ENCODE measurements around the gene RAB31.
"Not testable (repeated sequence)": the region's sequence is repeated elsewhere in the genome, so short reads cannot be mapped to it uniquely, and the experiment has no call there.

Gene RAB31, protein sequence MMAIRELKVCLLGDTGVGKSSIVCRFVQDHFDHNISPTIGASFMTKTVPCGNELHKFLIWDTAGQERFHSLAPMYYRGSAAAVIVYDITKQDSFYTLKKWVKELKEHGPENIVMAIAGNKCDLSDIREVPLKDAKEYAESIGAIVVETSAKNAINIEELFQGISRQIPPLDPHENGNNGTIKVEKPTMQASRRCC

DNA sequence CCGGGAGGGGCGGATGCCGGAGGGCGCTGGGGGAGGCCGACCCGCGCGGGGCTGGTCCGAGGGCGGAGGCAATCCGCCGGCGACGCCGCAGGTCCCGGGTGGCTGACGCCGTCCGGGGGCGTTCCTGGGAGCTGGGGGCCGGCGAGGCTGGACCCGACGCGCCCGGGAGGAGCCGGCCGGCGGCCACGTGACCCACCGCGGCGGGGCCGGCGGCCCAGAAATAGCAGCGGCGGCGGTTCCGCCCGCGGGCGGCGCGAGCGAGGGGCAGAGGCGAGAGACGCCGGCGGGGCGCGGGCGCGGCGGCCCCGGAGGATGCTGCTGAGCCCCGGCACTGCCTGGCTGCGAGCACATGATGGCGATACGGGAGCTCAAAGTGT lies at the start of gene RAB31:
TSS of gene RAB31 (plus strand) at position 245 of the 377 bp plus-strand sequence. CDS start at position 350, 105 bp downstream.
- FAIRE-seq, result no peak

DNA sequence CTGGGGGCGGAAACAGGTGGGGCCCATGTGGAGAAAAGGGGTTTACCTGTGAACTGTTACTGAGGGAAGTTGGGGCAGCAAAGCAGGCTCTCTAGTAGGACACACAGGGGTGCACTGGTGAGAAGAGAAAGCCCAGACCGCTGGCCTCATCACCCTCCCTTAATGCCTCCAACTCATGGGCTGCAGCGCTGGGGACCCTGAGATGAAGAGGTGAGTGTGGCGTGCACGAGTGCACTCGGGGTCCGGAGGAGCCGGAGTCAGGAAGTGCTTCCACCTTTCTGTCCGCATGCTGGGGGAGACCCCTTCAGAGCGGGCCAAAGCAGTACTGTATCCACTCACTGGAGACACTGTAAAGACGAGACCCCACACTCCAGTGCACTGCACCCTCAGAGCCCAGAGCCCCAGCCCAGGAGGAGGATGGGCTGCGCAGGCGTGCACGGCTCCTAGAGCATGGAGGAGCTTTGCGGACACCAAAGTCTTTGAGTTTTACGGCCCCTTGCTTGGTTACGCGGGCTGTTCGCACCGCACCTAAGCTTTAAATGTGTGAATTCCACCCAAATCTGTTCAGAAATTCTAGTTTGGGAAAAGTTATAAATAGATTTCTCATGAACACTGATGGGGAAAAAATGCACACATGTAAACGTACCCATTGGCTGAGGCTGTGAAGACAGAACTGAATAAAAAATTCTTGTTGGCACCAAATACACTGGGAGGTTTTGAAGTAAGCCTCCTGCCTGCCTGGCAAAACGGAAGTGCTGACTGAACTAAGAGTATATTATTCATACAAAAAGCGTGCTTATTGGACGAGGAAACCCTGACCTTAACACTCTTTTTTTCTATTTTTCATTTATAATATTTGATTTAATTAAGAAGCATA lies 48.4 kb upstream of the RAB31 start:
- no peak for FAIRE-seq

DNA sequence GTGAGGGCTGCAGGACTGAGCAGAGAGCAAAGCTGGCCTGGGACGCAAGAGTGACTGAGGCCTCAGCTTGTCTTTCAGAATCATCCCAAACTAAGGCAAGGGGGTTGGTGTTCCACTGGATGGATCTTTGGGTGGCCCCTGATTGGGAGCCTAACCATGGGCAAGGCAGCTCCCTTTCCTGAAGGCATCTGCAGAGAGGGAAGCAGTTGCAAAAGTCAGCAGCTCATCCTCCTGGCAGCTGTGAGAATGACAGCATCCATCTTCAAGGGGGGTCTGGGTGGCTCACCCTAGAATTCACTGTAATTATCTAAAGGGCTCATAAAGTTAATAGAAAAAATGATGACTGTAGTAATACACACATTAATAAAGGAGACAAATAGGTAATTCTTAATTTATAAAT lies 46.5 kb upstream of the RAB31 start:
- FAIRE-seq, result no peak

DNA sequence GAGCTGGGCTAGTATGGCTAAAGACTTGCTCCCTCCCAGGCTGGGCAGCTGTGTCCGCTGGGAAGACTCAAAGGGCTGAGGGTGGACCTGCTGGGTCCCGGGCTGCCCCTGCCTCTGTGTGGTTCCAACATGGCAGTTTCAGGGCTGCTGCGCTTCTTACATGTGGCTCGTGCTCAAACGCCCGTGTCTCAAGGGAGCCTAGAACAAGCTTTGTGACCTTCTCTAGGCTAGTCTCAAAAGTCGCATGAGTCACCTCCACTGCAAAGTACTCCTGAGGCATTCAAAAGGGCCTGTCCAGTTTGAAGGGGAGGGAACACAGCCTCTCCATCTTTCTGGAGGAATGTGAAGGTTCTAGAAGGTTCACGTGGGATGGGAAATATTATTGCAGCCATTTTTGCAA lies 44.7 kb upstream of the RAB31 start:
- no peak for FAIRE-seq

DNA sequence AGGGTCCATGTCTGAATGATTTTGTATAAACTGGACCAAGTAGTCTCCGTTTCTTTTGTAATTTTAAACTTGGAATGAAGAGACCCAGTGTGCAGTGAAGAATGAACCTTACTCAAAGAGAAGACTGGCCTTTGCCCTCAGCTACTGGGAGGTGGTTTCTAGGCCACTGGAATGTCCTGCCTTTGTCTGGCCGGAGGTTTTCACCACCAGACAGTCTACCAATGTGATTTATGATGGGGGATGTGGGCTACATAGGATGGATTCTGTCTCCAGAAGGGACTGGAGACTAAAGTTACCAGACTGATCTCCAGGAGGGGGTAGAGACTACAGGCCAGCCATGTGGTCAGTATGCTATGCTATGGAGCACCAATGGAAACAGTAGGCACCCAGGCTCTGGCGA lies 42.8 kb upstream of the RAB31 start:
- FAIRE-seq, result no peak

DNA sequence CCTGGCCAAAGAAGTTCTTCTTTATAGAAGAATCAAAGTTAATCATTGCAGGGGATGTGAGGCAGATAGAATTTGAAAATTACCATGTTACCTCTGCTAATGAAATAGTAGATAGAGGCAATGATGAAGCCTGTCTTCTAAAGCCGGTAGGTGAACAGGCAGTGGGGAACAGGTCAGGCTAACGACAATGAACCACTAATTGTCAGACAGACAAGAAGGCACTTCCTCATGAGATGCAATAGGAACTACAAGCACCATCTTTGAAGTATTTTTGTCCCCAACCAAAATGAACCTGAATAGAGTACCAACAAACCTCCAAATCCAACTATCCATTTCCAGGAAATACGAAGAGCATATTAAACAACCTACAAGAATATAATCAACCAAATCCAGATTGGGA lies 41.6 kb upstream of the RAB31 start:
- FAIRE-seq, result no peak

DNA sequence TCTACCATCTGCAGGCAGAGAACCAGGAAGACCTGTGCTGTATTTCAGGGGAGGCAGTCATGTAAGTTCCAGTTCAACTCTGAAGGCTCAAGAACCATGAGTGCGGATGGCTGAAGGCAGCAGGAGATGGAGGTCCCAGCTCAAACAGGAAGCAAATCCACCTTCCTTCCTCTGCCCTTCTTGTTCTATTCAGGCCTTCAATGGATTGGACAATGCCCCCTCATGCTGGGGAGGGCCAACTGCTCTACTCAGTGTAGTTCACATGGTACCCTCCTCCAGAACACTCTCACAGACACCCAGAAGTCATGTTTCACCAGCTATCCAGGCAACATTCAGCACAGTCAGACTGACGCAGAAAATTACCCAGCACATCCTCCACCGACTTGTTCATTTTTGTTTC lies 39.1 kb upstream of the RAB31 start:
- no peak for FAIRE-seq

DNA sequence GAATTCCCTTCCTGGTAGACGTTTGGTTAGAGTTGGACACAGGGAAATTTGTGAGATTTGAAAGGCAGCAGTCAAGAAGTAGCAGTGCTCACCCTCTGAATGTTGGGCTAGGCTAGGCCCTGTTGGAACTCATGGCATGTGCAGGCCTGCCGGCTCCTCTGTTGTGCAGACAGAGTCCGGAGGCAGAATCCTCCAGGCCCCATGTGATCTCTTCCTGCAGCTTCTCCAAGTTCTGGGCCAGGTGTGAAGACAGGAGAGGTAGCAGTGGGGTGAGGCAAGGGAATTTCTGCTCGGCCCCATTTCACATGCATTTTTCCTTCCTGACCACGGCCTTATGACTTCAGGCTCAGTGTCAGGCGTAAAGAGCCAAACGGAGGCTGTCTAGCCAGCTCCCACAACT lies 36.9 kb upstream of the RAB31 start:
- FAIRE-seq, result no peak

DNA sequence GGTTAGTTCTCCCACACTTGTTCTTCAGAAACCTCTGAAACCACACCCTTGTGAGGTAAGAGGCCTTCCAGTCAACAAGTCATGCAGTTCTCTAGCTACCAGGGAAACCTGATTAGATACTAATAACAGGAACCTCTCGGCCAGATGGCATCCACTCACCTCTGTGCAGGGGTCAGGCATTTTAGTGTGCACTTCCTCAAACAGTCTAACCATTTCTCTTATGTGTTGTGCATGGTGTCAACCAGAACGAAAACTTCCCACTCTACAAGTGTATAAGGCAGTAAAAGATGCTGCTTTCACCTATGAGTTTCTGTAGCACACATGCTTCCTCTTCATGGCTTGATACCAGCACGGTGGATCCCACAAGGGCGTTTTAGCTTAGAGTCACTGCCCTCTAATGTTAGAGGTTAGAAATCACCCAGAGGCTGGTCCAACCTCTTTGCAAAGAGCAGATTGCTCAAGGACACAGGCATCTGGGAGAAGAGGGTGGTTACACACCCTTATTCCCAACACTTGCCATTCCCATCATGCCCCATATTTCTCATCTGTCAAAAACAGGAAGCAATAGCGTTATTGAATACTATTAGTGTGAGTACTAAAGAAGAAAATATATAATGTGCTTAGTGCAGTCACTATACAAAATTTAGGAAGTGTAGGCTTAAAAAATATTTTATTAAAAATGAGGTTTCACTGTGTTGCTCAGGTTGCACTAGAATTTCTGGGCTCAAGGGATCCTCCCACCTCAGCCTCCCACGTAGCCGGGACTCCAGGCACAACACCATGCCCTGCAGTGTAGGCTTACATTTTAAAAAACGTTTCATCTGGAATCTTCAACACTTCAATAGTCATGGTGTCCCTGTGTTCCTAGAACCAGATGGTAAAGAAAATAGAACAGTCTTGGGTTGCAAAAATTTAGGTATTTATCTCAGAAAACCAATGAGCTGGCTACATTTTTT lies 34.5 kb upstream of the RAB31 start:
- FAIRE-seq, result no peak

DNA sequence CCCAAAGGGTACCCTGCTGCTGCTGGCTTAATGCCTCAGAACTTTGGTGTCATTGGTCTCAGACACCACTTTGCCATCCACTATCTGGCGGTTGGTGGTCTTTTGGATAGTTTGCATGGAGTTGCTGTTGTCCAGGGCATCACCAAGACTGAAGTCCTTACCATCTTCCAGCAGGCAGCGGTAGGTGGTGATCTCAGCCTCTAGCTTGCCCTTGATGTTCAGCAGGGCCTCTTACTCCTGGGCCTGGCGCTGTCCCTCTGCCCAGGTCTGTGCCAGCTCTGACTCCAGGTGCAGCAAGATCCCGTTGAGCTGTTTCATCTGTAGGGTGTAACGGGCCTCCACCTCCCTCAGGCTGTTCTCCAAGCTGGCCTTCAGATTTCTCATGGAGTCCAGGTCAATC lies 29.9 kb upstream of the RAB31 start:
- not testable (repeated sequence) for FAIRE-seq

DNA sequence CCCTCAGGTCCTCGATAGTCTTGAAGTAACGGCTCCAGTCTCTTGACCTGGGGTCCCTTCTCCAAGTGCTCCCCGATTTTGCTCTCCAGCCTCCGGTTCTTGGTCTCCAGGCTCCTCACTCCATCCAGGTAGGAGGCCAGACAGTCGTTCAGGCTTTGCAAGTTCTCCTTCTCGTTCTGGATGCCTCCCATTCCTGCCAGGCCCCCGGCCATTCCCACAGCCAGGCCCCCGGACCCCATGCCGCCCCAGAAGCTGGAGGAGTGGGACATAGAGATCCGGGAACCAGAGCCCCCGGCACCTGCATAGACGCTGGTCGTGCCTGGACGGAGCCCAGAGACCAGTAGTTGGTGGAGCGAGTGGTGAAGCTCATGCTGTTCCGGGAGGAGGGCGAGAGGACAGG lies 29.0 kb upstream of the RAB31 start:
- no peak for FAIRE-seq

DNA sequence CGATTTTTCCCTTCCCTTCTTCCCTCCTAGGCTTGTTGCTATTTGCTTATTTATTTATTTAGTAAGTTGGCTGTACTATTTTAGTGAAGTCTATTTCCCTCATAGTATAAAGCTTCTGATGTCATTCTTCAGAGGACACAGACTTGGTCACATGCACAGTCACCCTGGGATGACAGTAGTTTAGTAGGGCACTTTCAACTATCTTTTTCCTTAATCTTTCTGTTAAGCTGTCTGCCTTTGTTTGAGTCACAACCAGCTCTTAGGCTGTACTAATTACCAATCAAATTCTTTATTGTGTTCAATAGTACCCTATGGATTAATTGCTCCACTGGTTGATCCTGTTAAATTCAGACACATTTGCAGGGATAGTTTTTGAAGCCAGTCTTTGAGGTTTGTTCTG lies 26.9 kb upstream of the RAB31 start:
- no peak for FAIRE-seq

DNA sequence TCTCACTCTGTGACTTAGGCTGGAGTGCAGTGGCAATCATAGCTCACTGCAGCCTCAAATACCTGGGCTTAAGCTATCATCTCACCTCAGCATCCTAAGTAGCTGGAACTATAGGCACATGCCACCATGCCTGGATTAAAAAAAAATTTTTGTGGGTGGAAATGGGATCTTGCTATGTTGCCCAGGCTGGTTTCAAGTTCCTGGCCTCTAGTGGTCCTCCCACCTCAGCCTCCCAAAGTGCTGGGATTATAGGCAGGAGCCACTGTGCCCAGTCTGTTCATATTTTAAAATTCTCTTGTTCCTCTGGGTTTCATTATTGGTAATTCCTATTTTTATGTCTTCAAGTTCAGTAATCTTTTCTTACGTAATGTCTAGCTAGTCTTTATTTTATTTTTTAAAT lies 25.5 kb upstream of the RAB31 start:
- no peak for FAIRE-seq

DNA sequence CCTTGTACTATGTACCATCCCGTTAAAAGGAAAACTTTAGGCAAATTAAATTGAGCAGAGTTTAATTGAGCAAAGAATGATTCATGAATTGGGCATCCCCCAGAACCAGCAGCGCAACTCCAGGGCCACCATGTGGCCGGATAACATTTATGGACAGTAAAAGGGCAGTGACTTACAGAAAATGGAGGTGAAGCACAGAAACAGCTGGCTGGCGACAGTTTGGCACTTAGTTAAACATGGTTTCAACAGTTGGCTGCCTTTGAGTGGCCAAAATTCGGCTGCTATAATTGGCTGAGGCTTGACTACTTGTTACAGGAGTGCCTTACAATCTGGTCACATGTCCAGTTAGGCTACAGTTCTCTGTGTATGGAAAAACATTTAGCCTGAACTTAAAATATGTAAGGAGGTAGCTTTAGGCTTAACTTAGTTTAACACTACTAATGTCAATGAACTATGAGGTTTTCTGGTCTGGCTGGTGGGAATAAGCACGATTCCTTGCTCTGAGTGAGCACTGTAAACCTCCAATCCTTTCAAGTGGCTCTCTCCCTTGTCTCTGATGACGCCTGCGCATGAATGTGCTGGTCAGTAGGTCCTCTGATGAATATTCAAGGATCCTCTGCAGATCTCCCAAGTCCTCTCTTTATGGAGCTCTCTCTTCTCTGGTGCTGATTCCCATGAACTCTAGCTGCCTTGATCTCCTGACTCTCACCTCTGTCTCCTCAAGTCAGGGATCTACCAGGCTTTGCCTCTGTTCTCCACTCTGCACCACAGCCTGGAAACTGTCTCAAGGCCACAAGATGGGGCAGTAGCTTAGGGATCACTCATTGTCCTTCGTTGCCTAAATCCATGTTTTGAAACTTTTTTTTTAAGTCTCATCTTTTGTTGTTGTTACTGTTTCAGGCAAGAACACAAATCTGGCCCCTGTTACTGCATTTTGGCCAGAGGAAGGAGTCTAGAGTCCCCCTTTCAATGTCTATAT lies 24.4 kb upstream of the RAB31 start:
- peak; percentile 15 for FAIRE-seq

DNA sequence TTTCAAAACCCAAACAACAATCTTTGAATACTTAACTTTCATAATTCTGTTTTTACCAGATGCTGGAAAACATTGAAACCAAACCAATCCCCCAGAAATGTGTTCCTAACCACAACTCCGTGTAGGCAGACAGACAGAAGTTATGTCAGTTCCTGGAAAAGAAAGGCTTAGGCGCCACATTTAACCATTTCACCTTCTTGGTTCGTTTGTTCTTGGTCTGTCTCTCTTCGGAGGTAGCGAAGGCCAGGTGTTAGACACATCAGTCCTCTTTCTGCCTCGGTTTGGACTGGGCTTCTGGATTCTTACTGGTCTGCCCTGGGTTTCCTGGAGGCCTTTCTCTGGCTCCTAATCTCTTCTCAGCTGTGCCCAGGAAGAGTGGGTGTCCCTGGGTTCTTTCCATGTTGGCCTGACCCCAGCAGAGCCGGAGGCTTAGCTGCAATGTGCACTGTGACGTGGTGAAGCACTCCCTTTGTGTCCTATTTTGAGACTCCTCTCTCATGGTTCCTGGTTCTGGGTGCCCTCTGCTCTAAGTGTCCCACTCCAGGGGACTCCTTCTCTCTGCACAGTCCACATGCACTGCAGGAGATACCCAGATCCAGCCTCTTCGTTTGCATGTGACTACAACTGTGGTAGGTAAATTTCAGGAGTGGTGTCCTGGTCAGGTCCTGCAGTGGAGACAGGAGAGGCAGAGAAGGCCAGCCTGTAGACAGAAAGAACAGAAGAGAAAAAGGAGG lies 23.1 kb upstream of the RAB31 start:
- peak; percentile 93 for FAIRE-seq

DNA sequence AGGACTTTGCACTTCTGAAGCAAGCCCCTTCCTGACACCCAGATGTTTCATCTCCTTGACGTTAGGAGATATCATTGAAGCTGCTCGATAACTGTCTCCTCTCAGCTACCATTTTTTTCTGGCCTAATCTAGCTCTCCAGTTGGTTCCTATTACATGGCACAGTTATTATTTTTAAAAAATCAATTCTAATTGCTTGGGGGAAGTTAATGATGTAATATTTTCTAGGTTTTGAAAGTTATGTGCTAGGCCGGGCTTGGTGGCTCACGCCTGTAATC lies 22.5 kb upstream of the RAB31 start:
- no peak for FAIRE-seq

DNA sequence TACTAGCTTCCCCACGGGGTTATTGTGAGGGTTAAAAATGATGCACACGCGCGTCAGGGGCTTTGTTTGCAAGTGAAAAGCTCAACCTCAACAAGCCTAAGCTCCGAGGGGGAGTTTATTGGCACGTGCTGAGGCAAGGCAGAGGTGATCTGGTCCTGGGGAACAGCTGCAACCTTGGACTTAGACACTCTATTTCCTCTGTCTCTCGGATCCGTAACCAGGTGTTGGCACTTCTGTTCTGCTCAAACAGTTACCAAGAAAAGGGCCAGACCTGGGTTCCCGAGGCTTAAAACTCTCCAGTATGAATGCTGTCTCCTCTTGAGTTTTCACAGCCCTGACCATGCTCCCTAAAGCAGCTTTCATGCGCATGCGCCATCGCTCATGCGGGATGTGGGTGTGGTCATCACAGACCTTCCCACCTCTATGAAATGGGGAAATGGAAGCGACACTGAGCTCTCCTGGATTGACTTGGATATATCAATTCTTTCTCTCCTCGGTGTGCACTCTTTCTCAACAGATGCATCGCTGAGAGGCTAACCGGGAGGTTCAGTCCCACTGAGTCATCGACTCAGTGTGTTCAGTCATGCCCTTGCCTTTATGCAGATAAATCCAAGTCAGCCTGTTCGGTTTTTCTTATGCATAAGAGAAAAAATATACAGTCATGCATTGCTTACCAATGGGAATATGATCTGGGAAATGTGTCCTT lies 19.9 kb upstream of the RAB31 start:
- FAIRE-seq, result no peak

DNA sequence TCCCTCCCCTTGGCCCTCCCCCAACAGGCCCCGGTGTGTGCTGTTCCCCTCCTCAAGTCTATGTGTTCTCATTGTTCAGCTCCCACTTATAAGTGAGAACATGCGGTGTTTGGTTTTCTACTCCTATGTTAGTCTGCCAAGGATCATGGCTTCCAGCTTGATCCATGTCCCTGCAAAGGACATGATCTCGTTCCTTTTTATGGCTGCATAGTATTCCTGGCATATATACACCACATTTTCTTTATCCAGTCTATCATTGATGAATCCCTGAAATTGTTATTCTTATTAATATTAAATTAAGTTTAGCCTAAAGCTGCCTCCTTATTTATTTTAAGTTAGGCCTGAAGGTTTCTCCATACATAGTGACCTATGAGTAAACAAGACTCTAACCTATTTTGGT lies 18.8 kb upstream of the RAB31 start:
- FAIRE-seq, result no peak

DNA sequence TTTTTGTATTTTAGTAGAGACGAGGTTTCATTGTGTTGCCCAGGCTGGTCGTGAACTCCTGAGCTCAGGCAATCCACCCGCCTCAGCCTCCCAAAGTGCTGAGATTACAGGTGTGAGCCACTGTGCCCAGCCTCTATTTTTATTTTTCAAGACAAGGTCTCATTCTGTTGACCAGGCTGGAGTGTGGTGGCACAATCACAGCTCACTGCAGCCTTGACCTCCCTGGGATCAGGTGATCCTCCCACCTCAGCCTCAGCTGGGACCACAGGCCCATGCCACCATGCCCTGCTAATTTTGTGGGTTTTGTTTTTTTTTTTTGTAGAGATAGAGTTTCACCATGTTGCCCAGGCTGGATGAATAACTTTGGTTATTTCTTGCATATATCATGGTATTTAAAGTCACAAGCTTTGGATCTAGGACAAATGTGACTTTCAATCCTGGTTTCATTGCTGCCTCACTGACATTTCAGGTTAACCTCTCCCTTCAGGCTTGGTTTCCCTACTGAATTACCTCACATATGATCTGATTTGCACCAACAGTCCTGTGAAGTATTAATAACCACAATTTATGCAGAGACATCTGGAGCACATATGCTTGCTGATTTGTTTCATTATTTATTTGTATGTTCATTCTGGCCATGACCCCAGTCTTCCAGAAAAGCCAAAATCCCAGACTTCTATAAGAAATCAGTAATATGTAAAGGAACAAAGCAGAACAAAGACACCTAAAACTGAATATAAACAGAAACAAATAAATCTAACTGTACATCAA lies 17.5 kb upstream of the RAB31 start:
- peak; percentile 95 for FAIRE-seq

DNA sequence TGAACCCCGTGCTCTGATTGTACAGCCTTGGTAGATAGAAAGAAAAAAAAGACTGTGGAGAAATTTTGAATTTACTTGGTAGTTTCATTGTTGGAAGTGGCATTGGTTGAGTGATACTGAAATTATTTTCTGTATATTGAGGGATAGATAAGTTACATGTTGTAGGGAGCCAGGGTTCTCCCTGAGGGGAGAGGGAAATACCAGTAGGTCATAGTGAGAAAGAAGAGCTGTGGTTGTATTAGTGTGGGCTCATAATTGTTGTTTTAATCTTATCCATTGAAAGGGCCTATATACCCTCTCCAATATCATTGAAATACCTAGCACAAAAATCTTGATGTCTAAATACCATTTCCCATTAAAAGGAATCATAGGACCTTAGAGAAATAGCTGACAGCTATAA lies 16.9 kb upstream of the RAB31 start:
- no peak for FAIRE-seq
